ENCODE data around the gene ADGB. TPM values are rescaled to one million over a fixed set of nuclear protein-coding genes. Genes with fewer than 3 reads are reported as not detected.
A peak's percentile ranks its signal among the peaks of the same experiment; 100 is the strongest.

The ADGB gene
- total RNA-seq, 1 experiment from 2014 or later = not detected

GRCh38 chr6:146595972-146596731, 2.6 kb upstream of the ADGB start:
- Histone ChIP-seq H3K9me3 (ENCODE audit: low read length) (no peaks in the 10 kb centered on the region), H3K27ac (ENCODE audit: low read length) (no peak overlapping the region), H3K36me3 (ENCODE audit: insufficient read depth, low read length) (no peaks in the 10 kb centered on the region), H3K4me2 (ENCODE audit: low read depth, low read length, poor library complexity, severe bottlenecking) (peak overlapping the region; percentile 52), H3K9ac (ENCODE audit: low read length) (no peak overlapping the region), H3K4me3 (ENCODE audit: low read length) (0 out of 2 replicates have a peak overlapping the region, but pooled peaks have one; percentile 7), H3K27me3 (ENCODE audit: low read length) (no peaks in the 10 kb centered on the region), H3K4me1 (ENCODE audit: low read length) (peaks cover 33% of the 10 kb centered on the region), H4K20me1 (ENCODE audit: insufficient read depth, low read depth, low read length) (no peaks in the 10 kb centered on the region), H2AFZ (ENCODE audit: low read length) (no peak overlapping the region), H3K9me2 (replicated peaks; ENCODE audit: insufficient read depth, low read length) (no peaks in the 10 kb centered on the region), H3K79me2 (ENCODE audit: low read length) (no peaks in the 10 kb centered on the region)
- peak; percentile 86 for DNase-seq

GRCh38 chr6:146601352-146601751, 2.6 kb downstream of the ADGB start:
- no peak overlapping the region for H3K9ac ChIP-seq (ENCODE audit: low read length)
- no peaks in the 10 kb centered on the region for H3K9me3 ChIP-seq (ENCODE audit: low read length)
- H3K79me2 ChIP-seq (ENCODE audit: low read length) = no peaks in the 10 kb centered on the region
- H3K4me1 ChIP-seq (ENCODE audit: low read length) = peaks cover 7% of the 10 kb centered on the region
- H3K36me3 ChIP-seq (ENCODE audit: insufficient read depth, low read length) = no peaks in the 10 kb centered on the region
- H3K4me2 ChIP-seq (ENCODE audit: low read depth, low read length, poor library complexity, severe bottlenecking) = no peak overlapping the region
- H3K4me3 ChIP-seq (ENCODE audit: low read length) = no peak overlapping the region
- no peak overlapping the region for H2AFZ ChIP-seq (ENCODE audit: low read length)
- H3K27me3 ChIP-seq (ENCODE audit: low read length) = no peaks in the 10 kb centered on the region
- H3K27ac ChIP-seq (ENCODE audit: low read length) = no peak overlapping the region
- H3K9me2 ChIP-seq (replicated peaks; ENCODE audit: insufficient read depth, low read length) = no peaks in the 10 kb centered on the region
- DNase-seq = no peak
- H4K20me1 ChIP-seq (ENCODE audit: insufficient read depth, low read depth, low read length) = no peaks in the 10 kb centered on the region

- no peaks in the 10 kb centered on the region for H3K36me3 ChIP-seq (ENCODE audit: insufficient read depth, low read length)
- no peak overlapping the region for H3K4me2 ChIP-seq (ENCODE audit: low read depth, low read length, poor library complexity, severe bottlenecking)
- no peak overlapping the region for H2AFZ ChIP-seq (ENCODE audit: low read length)
- H3K9me2 ChIP-seq (replicated peaks; ENCODE audit: insufficient read depth, low read length) = no peaks in the 10 kb centered on the region
- no peak overlapping the region for H3K27ac ChIP-seq (ENCODE audit: low read length)
- no peaks in the 10 kb centered on the region for H3K79me2 ChIP-seq (ENCODE audit: low read length)
- no peaks in the 10 kb centered on the region for H3K9me3 ChIP-seq (ENCODE audit: low read length)
- no peak overlapping the region for H3K4me3 ChIP-seq (ENCODE audit: low read length)
- no peaks in the 10 kb centered on the region for H3K27me3 ChIP-seq (ENCODE audit: low read length)
- DNase-seq = no peak
- H4K20me1 ChIP-seq (ENCODE audit: insufficient read depth, low read depth, low read length) = no peaks in the 10 kb centered on the region
- no peaks in the 10 kb centered on the region for H3K4me1 ChIP-seq (ENCODE audit: low read length)
- no peak overlapping the region for H3K9ac ChIP-seq (ENCODE audit: low read length)
These were observed 3.8 kb downstream of the ADGB start for GRCh38 chr6:146602526-146602925.

GRCh38 chr6:146613947-146614346, 15.2 kb downstream of the ADGB start:
- H3K4me1 ChIP-seq (ENCODE audit: low read length) = no peaks in the 10 kb centered on the region; the same call in 1 of the 2 replicates
- H2AFZ ChIP-seq (ENCODE audit: low read length) = no peak overlapping the region
- no peak overlapping the region for H3K4me2 ChIP-seq (ENCODE audit: low read depth, low read length, poor library complexity, severe bottlenecking)
- no peak for DNase-seq
- no peaks in the 10 kb centered on the region for H3K79me2 ChIP-seq (ENCODE audit: low read length)
- no peaks in the 10 kb centered on the region for H4K20me1 ChIP-seq (ENCODE audit: insufficient read depth, low read depth, low read length)
- no peaks in the 10 kb centered on the region for H3K9me2 ChIP-seq (replicated peaks; ENCODE audit: insufficient read depth, low read length)
- H3K4me3 ChIP-seq (ENCODE audit: low read length) = no peak overlapping the region
- H3K9ac ChIP-seq (ENCODE audit: low read length) = no peak overlapping the region
- no peaks in the 10 kb centered on the region for H3K27me3 ChIP-seq (ENCODE audit: low read length)
- H3K36me3 ChIP-seq (ENCODE audit: insufficient read depth, low read length) = no peaks in the 10 kb centered on the region
- H3K9me3 ChIP-seq (ENCODE audit: low read length) = no peaks in the 10 kb centered on the region
- no peak overlapping the region for H3K27ac ChIP-seq (ENCODE audit: low read length)

GRCh38 chr6:146620655-146621054, 21.9 kb downstream of the ADGB start:
- no peak for DNase-seq
- Histone ChIP-seq H3K27ac (ENCODE audit: low read length) (no peak overlapping the region), H3K9ac (ENCODE audit: low read length) (no peak overlapping the region), H3K9me3 (ENCODE audit: low read length) (no peaks in the 10 kb centered on the region), H3K4me3 (ENCODE audit: low read length) (no peak overlapping the region), H3K36me3 (ENCODE audit: insufficient read depth, low read length) (no peaks in the 10 kb centered on the region), H2AFZ (ENCODE audit: low read length) (no peak overlapping the region), H3K79me2 (ENCODE audit: low read length) (no peaks in the 10 kb centered on the region), H3K4me2 (ENCODE audit: low read depth, low read length, poor library complexity, severe bottlenecking) (no peak overlapping the region), H3K4me1 (ENCODE audit: low read length) (no peaks in the 10 kb centered on the region; the same call in 1 of the 2 replicates), H3K9me2 (replicated peaks; ENCODE audit: insufficient read depth, low read length) (no peaks in the 10 kb centered on the region), H4K20me1 (ENCODE audit: insufficient read depth, low read depth, low read length) (no peaks in the 10 kb centered on the region), H3K27me3 (ENCODE audit: low read length) (no peaks in the 10 kb centered on the region)

- DNase-seq = no peak
- H3K9me2 ChIP-seq (replicated peaks; ENCODE audit: insufficient read depth, low read length) = no peaks in the 10 kb centered on the region
- no peaks in the 10 kb centered on the region for H3K9me3 ChIP-seq (ENCODE audit: low read length)
- H3K4me2 ChIP-seq (ENCODE audit: low read depth, low read length, poor library complexity, severe bottlenecking) = no peak overlapping the region
- no peak overlapping the region for H2AFZ ChIP-seq (ENCODE audit: low read length)
- H3K9ac ChIP-seq (ENCODE audit: low read length) = no peak overlapping the region
- H4K20me1 ChIP-seq (ENCODE audit: insufficient read depth, low read depth, low read length) = no peaks in the 10 kb centered on the region
- H3K4me1 ChIP-seq (ENCODE audit: low read length) = no peaks in the 10 kb centered on the region
- no peak overlapping the region for H3K4me3 ChIP-seq (ENCODE audit: low read length)
- no peaks in the 10 kb centered on the region for H3K27me3 ChIP-seq (ENCODE audit: low read length)
- no peaks in the 10 kb centered on the region for H3K36me3 ChIP-seq (ENCODE audit: insufficient read depth, low read length)
- H3K27ac ChIP-seq (ENCODE audit: low read length) = no peak overlapping the region
- no peaks in the 10 kb centered on the region for H3K79me2 ChIP-seq (ENCODE audit: low read length)
These were observed 29.6 kb downstream of the ADGB start for GRCh38 chr6:146628350-146628749.

- H3K9me3 ChIP-seq (ENCODE audit: low read length) = no peaks in the 10 kb centered on the region
- H3K4me1 ChIP-seq (ENCODE audit: low read length) = no peaks in the 10 kb centered on the region
- H3K9me2 ChIP-seq (replicated peaks; ENCODE audit: insufficient read depth, low read length) = no peaks in the 10 kb centered on the region
- no peaks in the 10 kb centered on the region for H3K27me3 ChIP-seq (ENCODE audit: low read length)
- H3K4me2 ChIP-seq (ENCODE audit: low read depth, low read length, poor library complexity, severe bottlenecking) = no peak overlapping the region
- no peak overlapping the region for H3K4me3 ChIP-seq (ENCODE audit: low read length)
- H3K79me2 ChIP-seq (ENCODE audit: low read length) = no peaks in the 10 kb centered on the region
- H3K36me3 ChIP-seq (ENCODE audit: insufficient read depth, low read length) = no peaks in the 10 kb centered on the region
- no peaks in the 10 kb centered on the region for H4K20me1 ChIP-seq (ENCODE audit: insufficient read depth, low read depth, low read length)
- H3K27ac ChIP-seq (ENCODE audit: low read length) = no peak overlapping the region
- no peak overlapping the region for H2AFZ ChIP-seq (ENCODE audit: low read length)
- DNase-seq = no peak
- no peak overlapping the region for H3K9ac ChIP-seq (ENCODE audit: low read length)
These were observed 35.2 kb downstream of the ADGB start for GRCh38 chr6:146634022-146634421.

- no peaks in the 10 kb centered on the region for H3K27me3 ChIP-seq (ENCODE audit: low read length)
- no peak overlapping the region for H3K4me2 ChIP-seq (ENCODE audit: low read depth, low read length, poor library complexity, severe bottlenecking)
- H3K4me3 ChIP-seq (ENCODE audit: low read length) = no peak overlapping the region
- H4K20me1 ChIP-seq (ENCODE audit: insufficient read depth, low read depth, low read length) = no peaks in the 10 kb centered on the region
- DNase-seq = no peak
- no peaks in the 10 kb centered on the region for H3K9me2 ChIP-seq (replicated peaks; ENCODE audit: insufficient read depth, low read length)
- H3K36me3 ChIP-seq (ENCODE audit: insufficient read depth, low read length) = no peaks in the 10 kb centered on the region
- H3K9me3 ChIP-seq (ENCODE audit: low read length) = no peaks in the 10 kb centered on the region
- no peak overlapping the region for H2AFZ ChIP-seq (ENCODE audit: low read length)
- no peak overlapping the region for H3K9ac ChIP-seq (ENCODE audit: low read length)
- H3K79me2 ChIP-seq (ENCODE audit: low read length) = no peaks in the 10 kb centered on the region
- H3K27ac ChIP-seq (ENCODE audit: low read length) = no peak overlapping the region
- no peaks in the 10 kb centered on the region for H3K4me1 ChIP-seq (ENCODE audit: low read length)
These were observed 36.4 kb downstream of the ADGB start for GRCh38 chr6:146635165-146635564.
